Stimulated activated CD8-positive, alpha-beta memory T cell treated with anti-CD3 and anti-CD28 coated beads, Interleukin-7, amount 100 ng/mL, for 1 hour (primary cell): Measurements from ENCODE around the gene CCDC179.

Experiments used
- DNase-seq, 2 donors: peaks; one replicate each; pipeline ENCODE4 v3.0.0-alpha.2; 2020; ENCODE audit warnings: low read depth in 2 of 2

CCDC179 gene

DNA sequence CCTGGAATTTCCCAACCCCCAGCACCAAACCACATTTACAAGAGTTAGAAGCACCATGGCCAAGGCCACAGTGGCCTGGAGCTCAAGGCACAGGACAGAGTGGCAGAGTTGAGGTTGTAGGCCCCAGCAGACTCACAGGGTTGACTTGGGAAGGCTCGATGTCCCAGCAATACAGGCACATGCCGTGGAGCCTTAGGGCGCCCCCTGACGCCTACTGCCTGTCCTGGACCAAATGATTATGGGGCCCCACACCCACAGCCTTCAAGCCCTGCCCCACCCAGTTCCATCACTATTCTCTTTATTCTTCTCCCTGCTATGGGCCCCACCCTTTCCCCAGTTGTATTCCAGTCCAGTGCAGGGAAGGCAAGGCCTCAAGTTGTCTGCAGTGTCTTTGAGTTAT lies at the start of gene CCDC179:
CCDC179 (minus strand) TSS at position 234 of the 400 bp plus-strand sequence; CDS start at position 181, 53 bp downstream.
- DNase-seq: no peak

DNA sequence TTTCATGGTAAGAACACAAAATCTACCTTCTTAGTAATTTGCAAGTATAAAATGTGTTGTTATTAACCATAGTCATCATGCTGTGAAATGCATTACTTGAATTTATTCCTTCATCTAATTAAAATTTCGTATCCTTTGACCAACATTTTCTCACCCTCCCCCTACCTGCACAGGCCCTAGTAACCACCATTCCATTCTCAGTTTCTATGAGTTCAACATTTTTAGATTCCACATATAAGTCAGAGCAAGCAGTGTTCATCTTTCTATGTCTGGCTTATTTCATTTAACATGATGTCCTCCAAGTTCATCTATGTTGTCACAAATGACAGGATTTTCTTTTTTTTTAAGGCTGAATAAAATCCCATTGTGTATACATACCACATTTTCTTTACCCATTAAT lies 43.5 kb upstream of the CCDC179 start:
- no peak for DNase-seq

DNA sequence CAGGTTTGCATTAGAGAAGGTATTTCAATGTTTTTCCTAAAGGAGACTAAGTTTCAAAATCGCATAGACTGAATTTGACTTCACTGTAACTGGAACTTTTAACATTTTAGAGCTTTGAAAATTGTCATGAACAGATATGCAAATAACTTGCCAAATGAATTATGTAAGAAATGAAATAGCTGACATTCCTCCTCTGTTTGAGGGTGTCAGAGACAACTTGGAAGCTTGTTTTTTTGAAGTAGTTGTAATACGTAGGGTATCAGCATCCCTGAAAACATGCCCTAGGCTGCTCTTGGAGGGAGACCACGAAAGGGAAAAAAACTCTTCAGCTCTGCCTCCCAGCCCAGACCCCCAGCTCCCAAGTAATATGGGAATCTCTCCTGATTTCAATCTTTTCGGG lies 41.3 kb upstream of the CCDC179 start:
- DNase-seq: no peak

DNA sequence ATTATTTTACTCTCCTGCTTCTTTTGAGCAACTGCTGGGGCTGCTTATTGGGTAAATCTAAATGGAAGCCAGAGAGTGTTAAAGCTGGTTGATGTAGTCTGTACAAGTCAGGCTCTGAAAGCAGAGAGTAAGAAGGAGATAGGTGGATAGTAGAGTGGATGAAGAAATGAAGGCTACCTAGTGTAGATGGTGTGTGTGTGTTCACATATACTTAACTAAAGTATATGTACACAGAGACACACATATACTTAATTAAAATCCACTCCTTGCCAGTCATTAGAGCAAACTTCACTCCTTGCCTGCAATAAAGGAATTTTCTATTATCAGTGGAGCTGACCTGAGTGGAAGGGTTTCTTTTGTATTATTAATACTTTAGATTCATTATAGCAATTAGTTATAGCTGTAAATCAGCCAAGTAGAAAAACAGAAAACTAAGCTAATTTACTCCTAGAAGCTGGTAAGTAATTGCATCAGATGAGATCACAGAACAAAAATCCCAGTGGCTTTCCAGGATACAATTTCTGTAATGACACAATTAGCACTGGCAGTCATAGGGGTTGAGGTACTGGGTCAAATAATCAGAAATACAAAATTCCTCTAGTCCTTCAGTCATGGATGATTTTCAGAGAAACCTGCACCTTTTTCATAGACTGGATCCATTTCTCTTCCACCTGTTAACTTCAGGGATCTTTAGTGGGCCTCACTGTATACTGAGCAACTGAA lies 40.7 kb upstream of the CCDC179 start:
- no peak for DNase-seq

DNA sequence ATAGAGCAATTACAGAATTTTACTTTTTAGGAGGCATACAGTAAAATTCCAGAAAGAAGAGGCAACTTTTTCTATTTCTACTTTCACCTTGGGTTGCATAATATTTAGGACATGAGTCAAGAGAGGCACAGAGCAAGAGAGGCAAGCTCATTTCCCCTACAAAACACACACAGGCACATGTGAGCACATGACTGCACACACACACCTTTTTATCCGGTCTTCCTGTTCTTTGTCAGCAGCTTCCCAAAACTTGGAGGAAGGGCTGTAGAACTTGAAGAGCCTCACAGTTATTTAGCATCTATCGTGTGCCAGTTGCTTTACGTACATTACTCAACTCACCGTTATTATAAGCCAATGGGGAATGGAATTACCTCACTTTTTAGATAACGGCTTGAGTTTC lies 37.8 kb upstream of the CCDC179 start:
- no peak for DNase-seq

DNA sequence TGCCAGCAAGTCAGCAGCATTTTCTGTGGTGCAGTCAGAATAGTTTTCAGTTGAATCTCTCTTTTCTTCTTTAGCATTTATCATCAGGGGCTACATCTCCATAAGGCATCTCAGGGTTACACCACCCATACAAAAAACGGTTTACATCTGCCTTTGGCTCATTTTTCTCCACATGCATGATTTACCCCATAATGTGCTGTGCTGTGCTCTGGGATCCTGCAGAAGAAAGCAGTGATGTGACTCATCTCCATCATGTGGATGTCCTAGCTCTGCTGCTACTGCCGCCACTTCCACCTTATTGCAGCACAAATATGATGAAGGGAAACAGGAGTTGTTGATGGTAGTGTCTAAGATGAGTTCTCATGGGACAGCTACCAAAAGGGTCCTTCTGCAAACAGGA lies 30.0 kb upstream of the CCDC179 start:
- DNase-seq: no peak

DNA sequence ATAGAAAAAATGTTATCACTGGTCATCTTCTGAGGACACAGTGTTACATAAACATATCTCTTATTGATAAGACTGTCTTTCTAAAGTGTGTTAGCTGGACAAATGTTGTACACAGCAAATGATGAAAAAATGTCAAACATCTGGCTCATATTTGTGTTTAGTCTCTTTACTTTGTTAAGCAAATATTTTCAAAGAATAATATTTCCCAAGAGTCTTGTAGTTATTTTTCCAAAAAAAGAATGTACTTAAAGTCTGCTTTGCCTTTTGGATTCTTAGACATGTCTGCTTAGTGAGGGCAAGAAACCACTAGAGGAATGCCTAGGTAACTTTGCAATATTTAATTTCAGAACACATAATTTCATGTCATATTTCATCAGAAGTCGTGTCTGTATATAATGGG lies 23.9 kb upstream of the CCDC179 start:
- no peak for DNase-seq

DNA sequence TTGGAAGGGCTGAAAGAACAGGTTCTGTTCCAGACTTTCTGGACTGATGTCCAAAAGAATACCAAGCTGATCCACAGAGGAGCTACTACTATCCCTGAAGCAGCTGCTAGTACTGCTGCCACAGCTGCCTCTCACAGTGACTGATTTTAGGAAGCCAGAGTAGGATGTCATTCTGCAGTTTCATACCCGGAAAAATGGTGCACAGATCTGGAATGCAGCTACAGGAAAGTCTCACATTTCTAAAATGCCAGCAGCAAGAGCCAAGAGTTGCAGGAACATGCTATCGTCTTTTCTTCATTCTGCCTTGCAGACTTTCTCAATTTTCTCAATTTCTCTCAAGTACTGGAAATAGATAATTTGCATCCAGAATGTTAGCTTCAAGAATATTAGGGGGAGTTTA lies 19.4 kb upstream of the CCDC179 start:
- DNase-seq: no peak

DNA sequence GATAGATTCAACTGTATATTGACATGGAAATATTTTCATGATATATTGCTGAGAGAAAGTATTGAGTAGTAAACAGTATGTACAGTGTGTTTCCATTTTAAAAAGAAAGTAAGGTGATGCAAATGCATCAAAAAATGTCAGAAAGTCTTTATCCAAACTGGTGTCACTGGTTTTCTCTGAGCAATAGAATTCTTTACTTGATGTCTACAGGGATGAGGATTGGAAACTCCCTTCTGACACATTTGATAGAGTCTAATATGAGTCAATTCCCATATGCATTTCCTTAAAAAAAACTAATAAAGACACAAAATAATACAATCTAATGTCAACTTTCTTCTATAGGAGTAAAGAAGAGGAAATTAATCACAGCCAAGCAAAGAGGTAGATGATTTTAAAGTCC lies 18.3 kb upstream of the CCDC179 start:
- DNase-seq: no peak

DNA sequence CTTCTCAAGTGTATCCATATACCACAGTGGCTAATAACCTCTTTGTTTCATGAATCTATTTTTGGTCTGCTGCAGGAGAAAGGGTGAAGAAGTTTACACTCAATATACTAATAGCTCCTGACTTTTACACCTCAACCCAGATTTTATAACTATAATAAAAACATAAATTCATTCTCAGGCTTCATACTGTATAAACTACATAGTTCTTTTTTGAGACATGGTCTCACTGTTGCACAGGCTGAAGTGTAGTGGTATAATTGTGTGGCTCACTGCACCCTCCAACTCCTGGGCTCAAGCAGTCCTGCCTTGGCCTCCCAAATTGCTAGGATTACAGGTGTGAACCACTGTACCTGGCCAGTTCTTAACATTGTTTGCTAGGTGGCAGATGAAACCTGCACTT lies 17.8 kb upstream of the CCDC179 start:
- no peak for DNase-seq

DNA sequence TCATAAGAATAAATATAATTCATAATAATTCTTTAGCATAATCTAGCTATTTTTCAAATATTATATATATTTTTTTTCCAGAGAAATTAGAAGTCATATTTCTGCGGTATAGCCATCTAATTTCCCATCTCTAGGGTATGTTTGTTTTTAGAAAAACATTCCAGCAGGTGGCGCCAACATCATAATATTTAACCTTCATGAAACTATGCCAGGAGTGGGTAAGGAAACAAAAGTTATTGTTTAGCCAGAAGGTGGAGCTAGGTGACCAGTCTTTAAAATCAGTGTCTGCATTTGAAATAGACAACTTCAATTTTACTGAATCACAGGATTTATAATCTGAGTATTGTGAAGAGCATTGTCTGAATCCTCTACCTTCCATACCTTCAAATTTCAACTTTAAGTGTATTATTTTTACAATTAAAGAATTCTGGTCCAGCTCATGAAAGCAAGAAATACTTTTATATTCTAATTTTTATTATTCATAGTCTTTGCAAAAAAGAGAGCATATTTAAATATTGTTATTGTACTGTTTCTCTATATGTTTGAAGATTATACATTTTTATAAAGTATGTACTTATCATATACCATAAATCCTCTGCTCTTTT lies 15.7 kb upstream of the CCDC179 start:
- peak in 1 of 2 donors; percentile 24 for DNase-seq

DNA sequence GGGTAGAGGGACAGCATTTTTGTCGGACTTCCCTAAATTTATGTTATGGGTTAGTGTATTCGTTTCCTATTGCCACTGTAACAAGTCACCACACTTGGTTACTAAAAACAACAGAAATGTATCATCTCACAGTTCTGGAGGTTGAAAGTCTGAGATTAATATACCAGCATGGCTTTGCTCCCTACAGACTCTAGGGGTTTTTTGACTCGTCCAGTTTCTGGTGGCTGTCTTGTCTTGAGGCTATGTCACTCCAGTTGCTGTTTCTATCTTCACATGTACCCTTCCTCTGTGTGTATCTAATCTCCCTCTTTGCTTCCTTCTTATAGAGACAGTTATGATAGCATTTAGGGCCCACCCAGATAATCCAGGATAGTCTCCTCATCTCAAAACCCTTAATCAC lies 9.1 kb upstream of the CCDC179 start:
- DNase-seq: no peak

DNA sequence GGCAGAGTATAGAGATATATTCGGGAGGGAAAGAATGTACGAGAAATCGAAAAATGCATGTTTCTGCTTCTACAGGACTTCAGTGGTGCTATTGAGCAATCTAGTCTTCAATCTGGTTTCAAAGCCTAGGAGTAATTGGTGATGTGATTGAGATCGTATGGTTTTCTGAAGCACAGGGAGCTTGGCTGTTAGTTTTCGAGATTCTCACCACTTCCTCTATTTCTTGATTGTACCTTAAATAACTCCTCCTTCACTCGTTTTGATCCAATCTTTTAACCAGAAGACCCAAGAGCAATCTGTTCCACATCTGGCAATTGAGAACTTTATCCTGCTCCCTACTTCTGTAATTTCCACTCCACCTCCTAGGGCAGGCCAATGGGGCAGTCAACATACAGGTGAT lies 518 bp downstream of the CCDC179 start:
- DNase-seq: no peak

DNA sequence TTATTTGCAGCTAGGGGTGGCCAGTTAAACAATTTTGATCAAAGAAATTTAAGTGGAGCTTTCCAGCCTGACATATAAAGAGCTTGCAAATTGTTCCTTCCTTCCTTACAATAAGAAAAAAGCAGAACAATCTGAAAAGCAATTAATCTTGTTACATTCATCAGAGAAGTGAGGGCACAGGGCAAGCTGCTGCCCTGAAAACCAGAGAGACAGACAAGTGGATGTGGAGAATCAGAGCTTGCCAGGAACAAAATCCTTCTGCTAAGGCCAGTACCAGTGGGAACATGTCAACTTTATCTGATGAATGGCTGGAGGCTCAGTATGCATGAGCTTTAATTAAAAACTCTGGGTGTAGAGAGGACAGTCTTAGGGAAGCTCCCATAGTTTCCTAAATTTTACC lies 8.8 kb downstream of the CCDC179 start:
- no peak for DNase-seq

DNA sequence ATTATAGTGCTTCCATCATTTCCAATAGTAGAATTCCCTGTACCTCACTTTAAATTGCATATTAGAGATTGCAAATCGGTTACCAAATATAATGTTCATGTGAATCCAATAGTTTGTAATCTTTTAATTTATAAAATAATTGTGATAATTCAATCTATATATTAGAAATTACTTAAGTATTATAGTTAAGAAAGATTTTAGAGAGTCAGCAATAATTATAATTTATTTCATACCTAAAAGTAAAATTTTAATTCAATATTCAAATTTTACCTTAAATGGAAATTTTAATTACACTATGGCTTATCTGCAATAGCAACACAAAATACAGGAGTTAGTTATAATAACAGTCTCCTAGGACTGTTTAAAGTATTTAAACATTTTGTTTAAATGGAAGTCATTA lies 13.5 kb downstream of the CCDC179 start:
- DNase-seq: no peak

DNA sequence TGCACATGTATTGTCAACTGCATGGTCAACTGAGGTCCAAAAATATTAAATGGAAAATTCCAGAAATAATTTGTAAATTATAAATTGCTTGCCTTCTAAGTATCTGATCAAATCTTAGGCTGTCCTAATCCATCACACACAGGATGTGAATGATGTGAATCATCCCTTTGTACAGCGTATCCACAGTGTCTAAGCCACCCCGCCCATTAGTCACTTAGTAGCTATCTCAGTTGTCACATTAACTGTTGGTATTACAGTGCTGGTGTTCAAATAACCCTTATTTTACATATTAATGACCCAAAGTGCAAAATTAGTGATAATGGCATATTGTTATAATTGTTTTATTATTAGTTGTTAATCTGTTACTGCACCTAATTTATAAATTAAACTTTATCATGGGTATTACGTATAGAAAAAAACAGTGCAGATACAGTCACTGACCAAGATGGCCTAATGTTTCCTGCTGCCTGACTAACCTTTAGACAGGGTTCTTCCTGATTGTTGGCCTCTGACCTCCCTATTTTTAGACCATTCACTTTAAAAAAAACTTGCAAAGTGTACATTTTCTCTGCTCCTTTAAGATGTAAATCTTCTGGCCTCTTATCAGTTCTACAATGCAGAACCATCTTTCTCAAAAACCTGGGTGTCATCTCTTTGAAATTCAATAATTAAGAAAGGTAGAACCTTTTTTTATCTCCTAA lies 27.8 kb downstream of the CCDC179 start:
- no peak for DNase-seq

DNA sequence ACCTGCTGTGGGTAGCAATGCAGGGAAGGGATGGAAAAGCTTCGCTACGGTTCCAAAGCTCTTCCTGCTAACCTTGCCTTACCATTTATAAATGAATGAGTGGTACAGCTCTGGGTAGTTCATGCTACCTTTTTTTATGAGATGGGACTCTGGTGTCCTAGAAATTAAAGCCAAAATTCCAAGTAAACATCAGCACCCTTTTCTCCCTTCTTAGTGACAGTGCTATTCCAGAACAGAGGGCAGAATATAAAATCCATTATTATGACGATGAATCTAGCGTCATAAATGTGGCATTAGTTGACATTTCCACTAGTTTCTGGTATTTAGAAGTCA lies 30.2 kb downstream of the CCDC179 start:
- DNase-seq: no peak

DNA sequence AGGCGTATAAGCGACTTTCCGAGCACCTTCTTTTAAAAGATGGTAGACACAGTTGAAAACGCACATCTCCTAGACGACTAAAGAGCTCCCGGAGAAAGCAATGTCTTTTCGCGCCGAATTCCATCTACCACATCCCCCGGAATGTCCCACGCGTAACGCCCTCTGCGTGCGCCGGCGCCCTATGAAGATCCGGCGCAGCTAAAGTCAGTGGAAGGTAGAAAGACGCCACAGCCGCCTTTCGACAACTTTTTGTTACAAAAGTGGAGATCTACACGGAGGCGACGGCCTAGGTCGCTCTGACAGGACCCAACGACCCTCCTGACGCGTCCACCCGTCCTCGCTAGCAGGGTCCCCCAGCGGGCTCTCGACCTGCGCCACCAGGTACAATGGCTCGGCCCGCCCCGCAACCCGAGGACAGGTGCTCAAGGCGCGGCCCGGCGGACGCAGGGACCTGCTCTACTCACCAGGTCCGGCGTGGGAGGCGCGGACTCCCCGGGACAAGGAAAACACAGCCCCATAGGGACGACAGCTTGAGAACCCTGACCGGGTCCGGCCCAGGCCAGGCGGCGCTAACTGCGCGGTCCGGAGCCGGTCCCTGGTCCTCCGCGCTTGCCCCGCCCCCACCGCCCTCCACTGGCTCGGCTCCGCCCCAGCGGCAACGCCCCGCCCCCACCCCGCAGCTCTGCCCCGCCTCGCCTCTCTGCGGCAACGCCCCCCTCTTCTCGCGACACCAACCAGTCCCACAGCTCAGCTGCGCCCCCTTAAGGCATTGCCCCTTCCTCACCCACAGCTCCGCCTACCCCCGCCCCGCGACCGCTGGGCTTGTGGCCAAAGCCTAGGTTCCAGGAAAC lies 30.8 kb downstream of the CCDC179 start, which contains the start of gene SVIP:
SVIP (minus strand) TSS at position 571 of the 851 bp plus-strand sequence; CDS start at position 518, 53 bp downstream.
- peak; percentile 80 to 91 for DNase-seq

DNA sequence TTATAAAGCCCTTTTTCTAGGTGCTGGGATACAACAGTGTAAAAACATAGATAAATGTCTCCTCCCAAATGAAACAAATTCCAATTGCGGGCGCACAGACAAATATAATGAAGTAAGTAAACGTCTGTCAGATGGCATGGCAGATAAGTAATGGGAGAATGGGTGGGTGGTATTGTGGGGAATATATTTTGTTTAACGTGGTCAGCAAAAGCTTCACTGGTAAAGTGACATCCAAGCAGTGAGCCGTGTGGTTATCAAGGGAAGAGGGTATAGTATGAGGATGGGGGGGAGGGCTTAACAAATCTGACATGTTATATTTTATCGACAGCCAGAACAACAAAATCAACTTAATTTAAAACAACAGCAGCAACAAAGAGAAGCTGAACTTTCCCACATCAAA lies 31.9 kb downstream of the CCDC179 start:
- DNase-seq: no peak

DNA sequence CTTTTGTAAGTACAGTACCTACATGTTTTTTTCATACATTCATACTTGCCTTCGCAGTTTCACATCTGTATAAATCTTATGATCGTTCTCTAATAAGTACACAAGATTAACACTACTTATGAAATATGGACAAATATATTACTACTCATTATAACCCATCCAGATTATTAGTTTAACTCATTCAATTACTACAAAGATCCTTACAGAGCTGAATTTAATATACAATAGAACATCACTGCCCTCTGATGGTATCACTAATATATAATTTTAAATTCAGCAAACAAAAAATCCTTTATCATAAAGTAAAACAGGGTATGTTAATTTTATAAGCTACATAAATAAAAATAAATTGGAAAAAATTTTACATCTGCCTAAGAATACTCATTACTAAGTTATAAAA lies 38.1 kb downstream of the CCDC179 start:
- no peak for DNase-seq

DNA sequence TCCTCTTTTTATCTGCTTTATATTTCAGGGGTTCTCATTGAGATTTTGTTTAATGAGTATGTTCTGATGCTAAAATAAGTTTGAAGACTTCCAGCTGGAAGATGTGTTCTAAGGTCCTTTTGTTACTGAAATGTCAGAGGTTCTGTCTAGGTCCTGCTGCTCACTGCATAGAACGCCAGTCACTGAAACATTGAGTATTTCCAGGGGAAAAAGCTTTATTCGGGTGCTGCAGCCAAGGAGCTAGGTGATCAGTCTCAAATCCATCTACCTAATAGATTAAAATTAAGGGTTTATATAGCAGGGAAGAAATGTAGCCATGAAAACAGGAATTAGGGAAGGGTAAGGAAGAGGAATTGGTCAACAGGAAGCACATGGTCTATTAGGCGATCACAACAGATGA lies 50.4 kb downstream of the CCDC179 start:
- DNase-seq: no peak

DNA sequence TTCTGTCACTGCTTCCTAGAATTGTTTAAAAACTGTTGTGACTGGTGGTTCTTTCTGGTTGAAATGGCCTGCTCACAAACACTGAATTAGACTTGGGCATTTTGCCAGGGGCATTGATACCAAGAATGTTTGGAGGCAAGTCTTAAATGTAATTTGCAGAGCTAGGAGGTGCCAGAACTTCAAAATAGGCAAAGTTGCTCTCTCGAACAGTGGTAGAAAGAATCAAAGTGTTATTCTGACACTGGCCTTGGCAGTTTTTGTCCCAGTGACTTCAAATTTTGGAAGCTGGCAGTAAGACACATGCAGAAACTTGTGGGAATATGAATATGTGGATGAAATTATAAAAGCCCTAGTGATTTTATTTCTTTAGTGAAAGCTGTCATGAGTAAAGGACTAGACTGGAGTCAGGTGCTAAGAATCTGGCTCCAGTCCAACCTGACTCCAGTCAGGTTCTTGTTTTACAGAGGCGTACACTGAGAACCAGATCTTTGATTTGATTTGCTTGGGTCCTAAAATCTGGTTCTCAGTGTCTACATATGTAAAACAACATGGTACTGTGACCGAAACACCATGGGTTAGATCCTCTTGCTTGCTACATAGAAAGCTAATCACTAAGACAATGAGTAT lies 51.6 kb downstream of the CCDC179 start:
- no peak for DNase-seq
